ENCODE results near the gene FAM240B.

The FAM240B gene

DNA sequence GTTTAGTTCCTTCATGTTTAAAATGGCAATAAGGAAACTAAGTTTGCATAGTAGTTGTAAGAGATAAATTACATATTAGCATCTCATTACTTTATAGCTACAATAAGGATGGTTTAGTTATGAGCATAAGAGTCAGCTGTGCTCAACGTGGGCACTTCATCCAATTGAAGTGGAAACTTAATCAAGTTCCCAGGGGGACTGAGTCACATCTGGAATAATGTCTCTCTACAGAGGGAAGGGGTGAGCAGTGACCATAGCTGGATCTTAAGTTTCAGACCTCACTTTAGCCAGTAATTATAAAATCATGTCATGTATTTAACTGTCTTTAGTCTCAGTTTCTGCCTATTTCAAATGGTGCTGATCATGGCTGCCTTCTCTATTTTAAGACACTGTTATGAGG lies 36.8 kb upstream of the FAM240B start:
- H3K4me1 Mint-ChIP-seq = peaks cover 13% of the 10 kb centered on the region
- TF ChIP-seq, protein P1, sequence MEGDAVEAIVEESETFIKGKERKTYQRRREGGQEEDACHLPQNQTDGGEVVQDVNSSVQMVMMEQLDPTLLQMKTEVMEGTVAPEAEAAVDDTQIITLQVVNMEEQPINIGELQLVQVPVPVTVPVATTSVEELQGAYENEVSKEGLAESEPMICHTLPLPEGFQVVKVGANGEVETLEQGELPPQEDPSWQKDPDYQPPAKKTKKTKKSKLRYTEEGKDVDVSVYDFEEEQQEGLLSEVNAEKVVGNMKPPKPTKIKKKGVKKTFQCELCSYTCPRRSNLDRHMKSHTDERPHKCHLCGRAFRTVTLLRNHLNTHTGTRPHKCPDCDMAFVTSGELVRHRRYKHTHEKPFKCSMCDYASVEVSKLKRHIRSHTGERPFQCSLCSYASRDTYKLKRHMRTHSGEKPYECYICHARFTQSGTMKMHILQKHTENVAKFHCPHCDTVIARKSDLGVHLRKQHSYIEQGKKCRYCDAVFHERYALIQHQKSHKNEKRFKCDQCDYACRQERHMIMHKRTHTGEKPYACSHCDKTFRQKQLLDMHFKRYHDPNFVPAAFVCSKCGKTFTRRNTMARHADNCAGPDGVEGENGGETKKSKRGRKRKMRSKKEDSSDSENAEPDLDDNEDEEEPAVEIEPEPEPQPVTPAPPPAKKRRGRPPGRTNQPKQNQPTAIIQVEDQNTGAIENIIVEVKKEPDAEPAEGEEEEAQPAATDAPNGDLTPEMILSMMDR (IDR thresholded peaks at IDR 0.05) = no peak
- peaks cover 9% of the 10 kb centered on the region for H3K27me3 Mint-ChIP-seq (ENCODE audit: low read depth, poor library complexity)
- no peak for DNase-seq
- H3K27ac Mint-ChIP-seq = no peak overlapping the region
- H3K36me3 Mint-ChIP-seq (ENCODE audit: low read depth) = peaks cover 6% of the 10 kb centered on the region
- no peak overlapping the region for H3K4me3 Mint-ChIP-seq
- H3K9me3 Mint-ChIP-seq = peaks cover 9% of the 10 kb centered on the region

DNA sequence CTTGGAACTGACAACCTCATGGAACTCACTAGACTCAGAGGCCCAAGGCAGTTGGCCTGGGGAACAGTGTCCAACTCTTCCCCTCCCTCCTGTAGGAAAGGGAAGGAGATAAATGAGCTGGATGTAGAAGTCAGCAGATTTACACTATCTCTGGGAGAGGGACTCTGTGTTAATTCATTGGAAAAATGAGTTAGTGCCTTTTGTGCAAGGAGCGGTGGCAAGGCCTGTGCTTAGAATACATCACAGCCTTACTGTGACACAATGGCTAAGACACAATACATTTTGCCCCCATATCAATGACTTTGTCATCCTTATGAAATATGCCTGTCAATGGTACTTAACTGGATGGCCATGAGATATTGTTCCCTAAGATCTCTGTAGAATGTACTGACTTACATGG lies 28.0 kb upstream of the FAM240B start:
- no peaks in the 10 kb centered on the region for H3K9me3 Mint-ChIP-seq
- H3K4me1 Mint-ChIP-seq = no peaks in the 10 kb centered on the region
- no peak overlapping the region for H3K4me3 Mint-ChIP-seq
- no peaks in the 10 kb centered on the region for H3K36me3 Mint-ChIP-seq (ENCODE audit: low read depth)
- TF ChIP-seq, protein P1 (IDR thresholded peaks at IDR 0.05) = no peak
- DNase-seq = no peak
- no peak overlapping the region for H3K27ac Mint-ChIP-seq
- peaks cover 9% of the 10 kb centered on the region for H3K27me3 Mint-ChIP-seq (ENCODE audit: low read depth, poor library complexity)

DNA sequence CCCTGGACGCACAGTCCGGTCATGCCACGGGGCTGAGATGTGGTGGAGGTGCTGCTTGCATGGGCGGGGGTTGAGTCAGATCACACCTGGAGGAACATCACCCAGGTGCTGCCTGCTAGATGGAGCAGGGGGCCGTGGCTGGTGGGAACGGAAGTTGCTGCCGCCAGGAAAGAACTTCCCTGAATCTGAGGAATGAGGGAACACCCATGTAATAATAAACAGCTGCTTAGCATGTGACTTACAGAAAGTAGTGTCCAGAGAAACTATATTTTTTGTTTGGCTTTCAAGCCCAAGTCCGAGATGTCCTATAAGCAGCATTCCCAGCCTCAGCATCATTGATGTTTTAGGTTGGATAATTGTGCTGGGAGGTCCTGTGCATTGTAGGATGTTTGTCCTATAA lies 27.1 kb upstream of the FAM240B start:
- TF ChIP-seq, protein P1 (IDR thresholded peaks at IDR 0.05) = no peak
- H3K9me3 Mint-ChIP-seq = no peaks in the 10 kb centered on the region
- H3K4me3 Mint-ChIP-seq = no peak overlapping the region
- H3K27ac Mint-ChIP-seq = no peak overlapping the region
- H3K36me3 Mint-ChIP-seq (ENCODE audit: low read depth) = no peaks in the 10 kb centered on the region
- no peak for DNase-seq
- peaks cover 6% of the 10 kb centered on the region for H3K4me1 Mint-ChIP-seq
- peaks cover 2% of the 10 kb centered on the region for H3K27me3 Mint-ChIP-seq (ENCODE audit: low read depth, poor library complexity)

DNA sequence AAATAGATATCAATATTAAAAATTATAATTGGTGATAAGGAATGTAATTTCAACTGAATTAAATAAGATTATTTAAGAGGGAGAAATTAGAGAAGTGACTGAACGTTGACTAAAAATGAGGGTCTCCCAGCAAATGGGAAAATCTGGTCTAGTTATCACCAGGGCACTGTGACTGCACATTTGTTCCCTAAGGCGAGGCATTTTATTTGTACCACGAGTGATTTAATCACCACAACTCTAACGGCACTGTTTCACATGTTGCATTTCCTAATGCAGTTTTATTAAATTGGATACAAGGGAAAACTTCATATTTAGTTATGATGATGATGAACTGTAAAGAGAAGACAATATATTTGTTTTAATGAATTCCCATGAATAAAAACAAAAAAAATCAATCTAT lies 26.4 kb upstream of the FAM240B start:
- H3K27me3 Mint-ChIP-seq (ENCODE audit: low read depth, poor library complexity) = no peaks in the 10 kb centered on the region
- no peak overlapping the region for H3K4me3 Mint-ChIP-seq
- peaks cover 6% of the 10 kb centered on the region for H3K4me1 Mint-ChIP-seq
- no peak for DNase-seq
- TF ChIP-seq, protein P1 (IDR thresholded peaks at IDR 0.05) = no peak
- H3K36me3 Mint-ChIP-seq (ENCODE audit: low read depth) = no peaks in the 10 kb centered on the region
- no peak overlapping the region for H3K27ac Mint-ChIP-seq
- H3K9me3 Mint-ChIP-seq = no peaks in the 10 kb centered on the region

DNA sequence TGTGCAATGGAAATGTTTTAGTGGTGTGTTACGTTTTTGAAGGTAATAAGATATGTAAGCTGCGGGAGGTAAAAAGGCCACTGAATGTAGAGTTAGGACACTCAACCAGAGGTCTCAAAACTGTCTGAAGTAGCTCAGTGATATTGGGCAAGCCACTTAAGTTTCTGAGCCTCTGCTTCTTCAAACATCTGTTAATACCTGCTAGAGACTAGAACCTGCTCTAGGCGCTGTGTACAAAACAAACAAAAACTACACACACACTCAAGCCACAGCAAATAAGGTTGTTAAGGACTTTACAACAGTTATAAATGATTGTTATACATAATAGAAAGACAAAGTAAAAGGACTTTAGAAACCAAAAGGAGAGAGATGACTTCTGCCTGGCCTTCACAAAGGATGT lies 24.6 kb upstream of the FAM240B start:
- TF ChIP-seq, protein P1 (IDR thresholded peaks at IDR 0.05) = no peak
- H3K4me1 Mint-ChIP-seq = peaks cover 6% of the 10 kb centered on the region
- no peak overlapping the region for H3K27ac Mint-ChIP-seq
- no peaks in the 10 kb centered on the region for H3K36me3 Mint-ChIP-seq (ENCODE audit: low read depth)
- H3K9me3 Mint-ChIP-seq = no peaks in the 10 kb centered on the region
- H3K4me3 Mint-ChIP-seq = no peak overlapping the region
- no peaks in the 10 kb centered on the region for H3K27me3 Mint-ChIP-seq (ENCODE audit: low read depth, poor library complexity)
- no peak for DNase-seq

DNA sequence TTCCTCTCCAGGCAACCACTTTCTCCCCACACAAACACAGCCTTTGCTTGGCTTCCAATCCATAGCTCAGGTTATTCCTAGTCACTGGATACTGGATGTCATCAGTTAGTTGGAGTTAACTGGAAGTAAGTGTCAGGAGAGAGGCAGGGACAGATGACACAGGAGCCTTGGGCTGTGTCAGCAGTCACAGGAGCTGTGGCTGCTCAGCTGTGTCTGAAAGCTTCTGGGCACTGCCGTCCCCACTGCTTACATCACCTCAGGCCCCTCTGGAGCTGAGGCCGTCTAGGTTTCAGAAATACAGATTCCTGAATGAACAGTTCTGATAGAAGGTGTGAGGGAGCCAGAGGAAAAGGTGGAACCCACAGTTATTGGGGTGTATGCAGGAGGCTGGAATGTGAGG lies 17.3 kb upstream of the FAM240B start:
- no peaks in the 10 kb centered on the region for H3K36me3 Mint-ChIP-seq (ENCODE audit: low read depth)
- H3K4me3 Mint-ChIP-seq = no peak overlapping the region
- TF ChIP-seq, protein P1 (IDR thresholded peaks at IDR 0.05) = no peak
- H3K27me3 Mint-ChIP-seq (ENCODE audit: low read depth, poor library complexity) = no peaks in the 10 kb centered on the region
- peaks cover 14% of the 10 kb centered on the region for H3K4me1 Mint-ChIP-seq
- no peak overlapping the region for H3K27ac Mint-ChIP-seq
- no peaks in the 10 kb centered on the region for H3K9me3 Mint-ChIP-seq
- peak; percentile 22 for DNase-seq
